Mucosa of descending colon (tissue), 3 donors: ENCODE data around the gene YTHDC1. TPM values are rescaled to one million over a fixed set of nuclear protein-coding genes. Genes with fewer than 3 reads are reported as not detected.
A peak's percentile ranks its signal among the peaks of the same experiment; 100 is the strongest.

Source experiments
- ATAC-seq: fragments of 200-7000 bp; cut with Tn5 transposase; one replicate; pipeline ENCODE4 v1.9.1; 2020; ENCODE audit warnings: mild to moderate bottlenecking, moderate library complexity
- DNase-seq, 3 donors: peaks; one replicate each; pipeline ENCODE4 v3.0.0-alpha.2; 2020
- H3K36me3 ChIP-seq: fragments of 200-600 bp; one replicate; pipeline ENCODE4 v1.8.0; 2021; ENCODE audit warnings: low read depth, mild to moderate bottlenecking
- H3K4me1 ChIP-seq: fragments of 200-600 bp; one replicate; pipeline ENCODE4 v1.8.0; 2021; ENCODE audit warnings: low read depth, mild to moderate bottlenecking
- H3K4me3 ChIP-seq: fragments of 200-600 bp; one replicate; pipeline ENCODE4 v1.8.0; 2021; ENCODE audit warnings: mild to moderate bottlenecking
- H3K9me3 ChIP-seq: fragments of 200-600 bp; one replicate; pipeline ENCODE4 v1.8.0; 2021; ENCODE audit warnings: mild to moderate bottlenecking
- intact Hi-C, 2 donors: fragments of 100-400 bp; cut with DNase I in 1 of 2; cut with micrococcal nuclease in 1 of 2; formaldehyde crosslinking; loops; one replicate each; pipeline versions ENCODE4 v1.11.0 to v1.11.1; 2022; cut with DNase I, micrococcal nuclease
- total RNA-seq, 3 donors: library from RNA; stranded (reverse); fragmentation: NEBNext Ultra II Directional in 2 of 3; extraction: Animal tissue kit (Norgen Biotek cat#: 25700) in 2 of 3; gene quantifications; one replicate each; pipeline versions ENCODE4 v1.2.1 to v1.2.4, GENCODE V29; 2021 to 2023
- TF ChIP-seq, protein P1 (sequence below): fragments of 200-600 bp; IDR thresholded peaks from one replicate; pipeline ENCODE4 v1.8.0; 2022; ENCODE audit warnings: antibody characterized with exemption, mild to moderate bottlenecking
- donor health status: DM: no; HTN: no; CAD: no; lungs with moderate emphysema.
- donor health status: DM: no; HTN: no; CAD: no.
- donor health status: DM: no; HTN: yes; CAD: no.

The YTHDC1 gene
- total RNA-seq, 3 donors from 2014 or later: 55.1 to 92.3 (median 73.6) TPM

DNA sequence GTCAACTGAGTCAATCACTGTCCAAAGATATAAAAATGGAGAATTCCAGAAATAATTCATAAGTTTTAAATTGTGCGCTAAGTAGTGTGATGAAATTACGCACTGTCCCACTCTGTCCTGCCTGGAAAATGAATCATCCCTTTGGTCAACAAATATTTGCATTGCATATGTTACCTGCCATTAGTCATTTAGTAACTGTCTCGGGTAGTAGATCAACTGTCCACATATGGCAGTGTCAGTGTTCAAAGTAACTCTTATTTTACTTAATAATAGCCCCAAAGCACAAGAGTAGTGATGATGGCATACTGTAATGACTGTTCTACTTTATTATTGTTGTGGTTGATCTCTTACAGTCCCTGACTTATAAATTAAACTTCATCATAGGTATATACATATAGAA, 3.4 kb downstream of the YTHDC1 start:
- intact Hi-C loops: no loop called here
- DNase-seq: no peak
- no peak overlapping the region for H3K4me3 ChIP-seq
- TF ChIP-seq, protein P1, sequence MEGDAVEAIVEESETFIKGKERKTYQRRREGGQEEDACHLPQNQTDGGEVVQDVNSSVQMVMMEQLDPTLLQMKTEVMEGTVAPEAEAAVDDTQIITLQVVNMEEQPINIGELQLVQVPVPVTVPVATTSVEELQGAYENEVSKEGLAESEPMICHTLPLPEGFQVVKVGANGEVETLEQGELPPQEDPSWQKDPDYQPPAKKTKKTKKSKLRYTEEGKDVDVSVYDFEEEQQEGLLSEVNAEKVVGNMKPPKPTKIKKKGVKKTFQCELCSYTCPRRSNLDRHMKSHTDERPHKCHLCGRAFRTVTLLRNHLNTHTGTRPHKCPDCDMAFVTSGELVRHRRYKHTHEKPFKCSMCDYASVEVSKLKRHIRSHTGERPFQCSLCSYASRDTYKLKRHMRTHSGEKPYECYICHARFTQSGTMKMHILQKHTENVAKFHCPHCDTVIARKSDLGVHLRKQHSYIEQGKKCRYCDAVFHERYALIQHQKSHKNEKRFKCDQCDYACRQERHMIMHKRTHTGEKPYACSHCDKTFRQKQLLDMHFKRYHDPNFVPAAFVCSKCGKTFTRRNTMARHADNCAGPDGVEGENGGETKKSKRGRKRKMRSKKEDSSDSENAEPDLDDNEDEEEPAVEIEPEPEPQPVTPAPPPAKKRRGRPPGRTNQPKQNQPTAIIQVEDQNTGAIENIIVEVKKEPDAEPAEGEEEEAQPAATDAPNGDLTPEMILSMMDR: no peak
- peaks cover 24% of the 10 kb centered on the region for H3K4me1 ChIP-seq
- no peak for ATAC-seq
- no peaks in the 10 kb centered on the region for H3K36me3 ChIP-seq
- H3K9me3 ChIP-seq: no peaks in the 10 kb centered on the region

DNA sequence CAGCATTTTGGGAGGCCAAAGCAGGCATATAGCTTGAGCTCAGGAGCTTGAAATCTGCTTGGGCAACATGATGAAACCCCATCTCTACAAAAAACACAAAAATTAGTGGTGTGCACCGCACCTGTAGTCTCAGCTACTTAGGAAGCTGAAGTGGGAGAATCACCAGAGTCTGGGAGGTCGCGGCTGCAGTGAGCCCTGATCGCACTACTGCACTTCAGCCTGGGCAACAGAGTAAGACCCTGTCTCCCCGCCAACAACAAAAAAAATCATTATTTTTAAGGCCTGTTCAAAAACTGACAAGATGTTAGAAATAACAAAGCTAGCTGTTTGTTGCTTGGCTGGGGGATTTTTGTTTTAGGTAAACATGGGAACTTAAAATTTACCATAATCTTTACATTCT, 5.1 kb downstream of the YTHDC1 start:
- TF ChIP-seq, protein P1: no peak
- intact Hi-C loops: no loop called here
- Histone ChIP-seq H3K4me3 (no peak overlapping the region), H3K4me1 (peaks cover 32% of the 10 kb centered on the region), H3K36me3 (no peaks in the 10 kb centered on the region), H3K9me3 (no peaks in the 10 kb centered on the region)
- DNase-seq (no peak), ATAC-seq (no peak)

DNA sequence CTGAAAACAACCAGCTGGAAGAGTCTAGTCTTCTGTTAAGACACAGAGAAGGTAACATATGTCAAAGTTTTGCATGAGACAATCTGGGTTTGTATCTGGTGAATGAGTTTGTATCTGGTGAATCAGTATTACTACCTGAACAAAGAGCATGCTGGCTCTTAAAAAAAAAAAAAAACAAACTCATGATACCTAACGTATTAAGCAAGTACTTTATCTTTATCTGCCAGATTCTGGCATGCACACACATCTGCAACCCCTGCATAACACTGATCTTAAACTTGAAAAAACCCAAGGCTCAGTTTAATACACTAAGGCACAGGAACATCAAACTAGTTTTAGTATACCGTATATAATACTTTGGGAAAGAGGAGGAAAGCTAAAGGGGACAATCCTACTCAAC, 5.8 kb downstream of the YTHDC1 start:
- Histone ChIP-seq H3K9me3 (no peaks in the 10 kb centered on the region), H3K36me3 (no peaks in the 10 kb centered on the region), H3K4me1 (peaks cover 32% of the 10 kb centered on the region), H3K4me3 (no peak overlapping the region)
- ATAC-seq: no peak
- DNase-seq: no peak
- intact Hi-C loops: no loop called here
- TF ChIP-seq, protein P1: no peak

DNA sequence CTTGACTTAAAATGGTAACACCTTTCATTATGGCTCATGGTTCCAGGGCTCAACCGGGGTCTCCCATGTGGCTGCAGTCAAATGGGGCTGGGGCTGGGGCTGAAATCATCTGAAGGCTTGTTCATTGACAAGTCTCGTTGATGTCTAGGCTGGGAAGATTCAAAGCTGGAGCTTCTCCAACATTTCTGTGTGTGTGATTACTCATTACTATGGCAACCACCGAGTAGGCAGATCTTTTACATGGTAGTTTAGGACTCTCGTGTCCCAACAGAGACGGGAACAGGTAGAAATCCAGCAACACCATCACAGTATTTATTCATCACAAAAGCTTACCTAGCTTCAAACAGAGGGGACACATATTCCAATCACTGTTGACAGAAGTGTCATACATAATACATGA, 7.8 kb downstream of the YTHDC1 start:
- intact Hi-C loops: no loop called here
- Histone ChIP-seq H3K4me1 (peaks cover 26% of the 10 kb centered on the region), H3K36me3 (no peaks in the 10 kb centered on the region), H3K9me3 (no peaks in the 10 kb centered on the region), H3K4me3 (no peak overlapping the region)
- DNase-seq (no peak), ATAC-seq (peak; percentile 67)
- TF ChIP-seq, protein P1: no peak

DNA sequence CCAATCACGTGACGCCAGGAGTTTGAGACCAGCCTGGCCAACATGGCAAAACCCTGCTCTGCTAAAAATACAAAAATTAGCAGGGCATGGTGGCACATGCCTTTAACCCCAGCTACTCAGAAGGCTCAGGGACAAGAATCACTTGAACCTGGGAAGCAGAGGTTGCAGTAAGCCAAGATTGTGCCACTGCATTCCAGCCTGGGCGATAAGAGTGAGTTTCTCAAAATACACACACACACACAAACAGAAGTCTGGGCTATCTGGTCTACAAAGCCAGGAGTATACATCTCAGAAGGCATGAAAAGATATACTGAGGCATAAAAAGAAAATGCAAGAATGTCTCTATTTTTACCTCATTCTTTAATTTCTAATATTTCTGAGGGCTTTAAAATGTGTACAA, 11.3 kb downstream of the YTHDC1 start:
- TF ChIP-seq, protein P1: no peak
- no peak for DNase-seq
- Histone ChIP-seq H3K4me1 (peaks cover 21% of the 10 kb centered on the region), H3K9me3 (no peaks in the 10 kb centered on the region), H3K4me3 (no peak overlapping the region), H3K36me3 (no peaks in the 10 kb centered on the region)
- intact Hi-C loops: no loop called here
- no peak for ATAC-seq

DNA sequence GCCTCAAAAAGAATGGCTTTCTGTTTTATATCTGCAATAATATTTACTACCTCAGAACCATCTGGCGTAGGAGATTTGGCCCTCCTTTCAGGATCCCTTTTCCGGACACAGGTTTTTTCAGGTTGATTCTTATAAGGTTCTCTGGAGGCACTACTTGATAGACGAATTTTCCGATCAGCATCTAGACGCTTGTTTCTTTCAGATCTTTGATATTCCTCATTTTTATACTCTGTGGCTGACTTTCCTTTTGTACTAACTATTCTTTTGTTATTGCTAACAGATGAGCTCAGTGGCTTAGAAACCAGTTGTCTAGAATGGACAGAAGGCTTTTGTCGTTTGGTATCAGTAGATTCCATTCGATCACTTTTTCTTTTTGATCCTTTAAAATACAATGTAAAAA, 12.4 kb downstream of the YTHDC1 start:
- peaks cover 21% of the 10 kb centered on the region for H3K4me1 ChIP-seq
- no peaks in the 10 kb centered on the region for H3K9me3 ChIP-seq
- TF ChIP-seq, protein P1: no peak
- intact Hi-C loops: no loop called here
- no peaks in the 10 kb centered on the region for H3K36me3 ChIP-seq
- H3K4me3 ChIP-seq: no peak overlapping the region
- DNase-seq: no peak
- ATAC-seq: peak; percentile 43
